GM18861 (cell line): ENCODE data around the gene DDX23.

ENCODE experiments used
- ATAC-seq: cut with Tn5 transposase; IDR thresholded peaks from one replicate; pipeline ENCODE4 v1.9.1; 2021; ENCODE audit not compliant: unreplicated experiment

Gene DDX23

GRCh38 chr12:48800971-48801370 lies 51.0 kb downstream of the DDX23 start:
- ATAC-seq = no peak

DNA sequence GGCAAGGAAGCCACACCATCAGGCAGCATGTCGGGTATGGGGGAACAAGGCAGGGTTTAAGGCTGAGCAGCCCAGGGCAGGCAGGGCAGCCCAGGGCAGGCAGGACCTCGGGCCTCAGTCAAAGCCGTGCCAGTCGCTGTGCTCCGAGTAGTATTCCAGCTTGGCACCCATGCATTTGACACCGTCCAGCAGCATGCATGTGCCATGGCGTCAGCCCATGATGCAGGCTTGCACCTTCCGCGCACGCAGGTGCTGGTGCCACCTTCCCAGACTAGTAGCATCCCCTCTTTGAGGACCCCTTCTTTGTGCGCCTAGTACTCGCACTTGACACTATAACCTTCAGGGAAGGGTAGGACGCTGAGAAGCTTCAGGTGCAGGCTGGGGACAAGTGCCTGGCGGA lies 51.5 kb downstream of the DDX23 start:
- ATAC-seq = no peak

DNA sequence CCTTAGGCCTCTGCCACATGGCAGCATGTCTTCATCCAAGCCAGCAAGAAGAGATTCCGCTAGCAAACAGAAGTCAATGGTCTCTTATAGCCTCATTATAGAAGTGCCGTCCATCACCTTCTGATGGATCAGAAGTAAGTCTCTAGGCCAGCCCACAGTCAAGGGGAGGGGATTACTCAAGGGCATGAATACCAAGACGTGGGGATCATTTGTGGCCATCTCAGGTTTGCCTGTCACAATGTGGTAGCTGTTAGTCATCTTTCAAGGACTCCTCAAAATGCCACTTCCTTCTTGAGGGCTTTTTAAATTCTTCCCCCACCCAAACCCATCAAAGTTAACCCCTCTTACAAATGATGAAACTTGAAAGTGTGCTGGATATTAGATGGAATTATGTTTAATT lies 55.0 kb downstream of the DDX23 start:
- no peak for ATAC-seq

DNA sequence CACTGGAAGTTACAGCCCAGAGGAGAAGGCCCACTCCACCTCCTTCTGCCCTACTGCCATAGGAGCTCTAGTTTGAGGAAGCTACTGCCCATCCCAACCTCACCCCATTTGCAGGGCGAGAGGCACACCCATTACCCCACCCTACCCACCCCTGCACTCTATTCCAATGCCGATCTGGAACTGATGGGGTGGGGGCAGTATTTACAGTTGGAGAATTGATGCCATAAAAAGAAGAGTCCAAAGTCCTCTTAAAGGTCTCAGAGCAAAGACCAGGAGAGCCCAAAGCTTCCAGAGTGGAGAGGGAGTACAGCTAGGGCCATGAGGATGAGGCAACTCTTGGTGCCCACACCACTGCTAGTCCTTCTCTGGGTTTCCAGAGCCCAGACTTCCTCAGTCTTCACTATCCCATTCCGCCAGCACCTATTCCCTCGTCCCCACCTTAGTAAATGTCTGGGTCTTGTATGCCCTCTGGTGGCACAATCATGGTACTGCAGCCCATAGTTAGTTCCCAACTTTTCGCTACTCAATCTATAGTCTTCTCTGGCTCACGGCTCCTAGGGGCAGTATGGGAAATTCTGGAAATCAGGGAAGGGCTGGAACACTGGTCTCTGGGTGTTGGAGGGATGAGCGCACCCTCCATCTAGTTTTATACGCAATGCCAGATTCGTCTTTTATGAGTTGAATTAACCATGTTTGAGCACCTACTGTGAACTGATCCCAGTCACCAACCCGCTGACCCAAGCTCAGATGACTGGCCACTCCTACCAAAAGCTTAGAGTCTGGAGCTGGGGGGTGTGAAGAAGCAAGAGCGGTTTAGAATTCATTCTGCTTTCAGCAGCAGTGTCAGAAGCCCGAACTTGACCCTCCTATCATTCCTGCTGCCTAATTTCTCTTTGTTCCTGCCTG lies 56.2 kb downstream of the DDX23 start:
- no peak for ATAC-seq

DNA sequence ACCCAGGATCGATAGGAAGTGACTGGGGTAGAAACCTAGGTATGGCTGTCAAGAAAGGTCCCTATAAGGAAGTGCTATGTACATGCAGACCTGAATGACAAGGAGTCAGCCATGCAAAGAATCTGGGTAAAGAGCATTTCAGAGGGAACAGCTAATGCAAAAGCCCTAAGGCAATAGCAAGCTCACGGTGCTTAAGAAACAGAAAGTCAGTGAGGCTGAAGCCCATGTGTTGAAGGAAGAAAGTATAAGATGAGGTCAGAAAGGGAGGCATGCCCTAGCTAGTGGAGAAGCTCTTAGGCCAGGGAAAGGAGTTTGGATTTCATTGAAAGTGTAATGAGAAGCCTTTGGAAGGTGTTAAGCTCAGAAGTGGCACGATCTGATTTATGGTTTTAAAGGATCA lies 57.1 kb downstream of the DDX23 start:
- no peak for ATAC-seq

GRCh38 chr12:48793696-48794095 lies 58.3 kb downstream of the DDX23 start:
- no peak for ATAC-seq

DNA sequence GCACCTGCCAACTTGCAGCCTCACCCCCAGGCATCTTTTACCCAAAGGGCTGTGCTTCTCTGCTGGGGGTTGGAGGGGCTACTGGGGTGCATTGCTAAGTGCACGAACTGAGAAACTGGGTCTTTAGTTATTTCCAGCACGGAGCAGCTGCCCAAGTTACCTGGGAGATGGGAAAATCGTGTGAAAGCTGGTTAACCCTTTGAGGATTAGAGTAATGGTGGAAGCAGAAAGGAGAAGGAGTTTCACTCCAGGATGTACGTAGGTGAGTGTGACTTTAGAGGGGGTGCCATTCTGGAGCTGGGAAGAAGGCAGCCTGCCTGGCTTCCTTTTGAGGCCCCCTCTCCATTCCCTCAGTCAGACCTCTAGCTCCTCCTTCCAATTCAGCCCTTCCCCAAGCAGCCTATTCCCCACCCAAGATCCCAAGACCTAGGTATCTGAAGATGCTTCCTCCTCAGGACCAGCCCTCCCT lies 62.1 kb downstream of the DDX23 start:
- no peak for ATAC-seq

DNA sequence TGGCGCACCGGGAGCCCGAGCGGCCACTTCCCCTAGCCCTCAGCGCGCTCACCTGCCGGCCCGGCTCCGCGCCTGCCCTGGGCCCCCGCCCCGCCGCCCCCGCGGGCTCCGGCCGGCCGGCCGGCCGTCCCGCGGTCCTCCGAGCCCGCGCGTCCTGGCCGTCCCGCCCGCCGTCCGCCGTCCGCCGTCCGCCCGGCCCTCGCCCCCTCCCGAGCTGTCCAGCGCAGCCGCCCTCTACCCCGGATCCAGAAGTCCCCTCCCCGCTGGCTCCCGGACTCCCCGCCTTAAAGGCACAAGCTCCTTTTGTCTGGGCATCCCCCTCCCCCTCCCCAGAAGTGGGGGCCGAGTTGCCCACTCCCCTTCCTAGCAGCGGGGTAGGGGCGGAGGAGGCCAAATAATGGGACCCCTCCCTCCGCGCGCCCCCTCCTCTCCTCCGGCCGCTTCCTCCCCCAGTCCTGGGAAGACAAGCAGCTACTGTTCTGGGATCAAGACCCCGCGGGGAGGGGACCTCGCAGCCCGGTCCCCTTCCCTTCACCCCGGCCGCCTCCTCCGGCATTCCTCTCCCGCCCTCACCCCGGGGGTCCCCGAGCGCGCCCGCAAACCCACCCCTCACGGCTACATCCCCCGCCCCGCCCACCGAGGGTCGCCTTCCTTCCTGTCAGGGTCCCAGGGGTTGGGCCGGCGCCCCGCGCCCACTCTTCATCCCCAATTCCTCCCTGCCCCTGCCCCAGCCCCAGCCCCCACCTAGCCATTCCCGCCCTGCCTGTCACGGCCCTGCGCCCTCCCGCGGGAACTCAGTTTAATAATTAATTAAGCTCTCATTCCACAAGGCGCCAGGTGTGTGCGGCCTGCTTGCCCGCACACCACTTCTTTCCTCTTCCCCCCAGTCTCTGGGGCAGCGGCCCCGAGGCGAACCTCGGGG lies 62.8 kb downstream of the DDX23 start, which contains the start of gene ADCY6:
Gene ADCY6 (minus strand): TSS at position 236 of the 922 bp plus-strand sequence. CDS start 5,655 bp downstream, outside the sequence.
- no peak for ATAC-seq

GRCh38 chr12:48788524-48788853 lies 63.5 kb downstream of the DDX23 start:
- ATAC-seq = no peak

DNA sequence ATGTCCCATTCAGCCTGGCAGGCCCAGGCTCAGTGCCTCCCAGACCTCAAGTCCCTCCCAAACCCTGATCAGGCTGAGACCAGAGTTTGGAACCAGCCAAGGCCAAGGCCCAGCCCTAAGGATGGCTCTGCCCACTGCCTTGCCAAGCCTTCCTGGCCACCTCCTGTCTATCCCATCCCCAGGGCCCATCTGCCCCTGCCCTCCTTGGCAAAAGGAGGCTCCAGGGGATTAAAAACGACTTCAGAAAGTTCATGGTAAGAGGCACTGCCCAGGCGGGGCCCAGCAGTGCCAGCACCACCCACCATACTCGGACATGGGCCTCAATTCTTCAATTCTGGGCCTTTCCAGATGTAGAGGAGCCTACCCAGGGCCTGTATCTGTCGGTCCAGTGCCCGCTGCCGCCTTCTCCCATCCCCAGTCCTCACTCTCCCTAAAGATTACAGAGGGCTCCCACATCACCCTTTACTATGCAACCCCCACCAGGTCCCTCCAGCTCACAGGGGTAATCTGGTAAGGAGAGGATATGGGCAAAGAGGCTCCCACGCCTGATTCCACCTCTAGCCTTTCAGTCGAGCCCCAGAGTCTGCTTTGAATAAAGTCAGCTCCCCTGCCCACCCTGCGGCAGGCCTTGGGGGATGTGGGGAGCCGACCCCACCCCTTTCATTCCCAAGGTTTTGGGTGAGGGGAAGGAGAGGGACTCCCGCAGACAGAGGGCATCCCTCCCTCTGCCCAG lies 64.0 kb downstream of the DDX23 start:
- no peak for ATAC-seq

GRCh38 chr12:48786591-48787544 lies 65.1 kb downstream of the DDX23 start:
- ATAC-seq = no peak

GRCh38 chr12:48783432-48783831 lies 68.5 kb downstream of the DDX23 start:
- no peak for ATAC-seq

- no peak for ATAC-seq
These were observed 69.2 kb downstream of the DDX23 start for GRCh38 chr12:48782457-48783395.

DNA sequence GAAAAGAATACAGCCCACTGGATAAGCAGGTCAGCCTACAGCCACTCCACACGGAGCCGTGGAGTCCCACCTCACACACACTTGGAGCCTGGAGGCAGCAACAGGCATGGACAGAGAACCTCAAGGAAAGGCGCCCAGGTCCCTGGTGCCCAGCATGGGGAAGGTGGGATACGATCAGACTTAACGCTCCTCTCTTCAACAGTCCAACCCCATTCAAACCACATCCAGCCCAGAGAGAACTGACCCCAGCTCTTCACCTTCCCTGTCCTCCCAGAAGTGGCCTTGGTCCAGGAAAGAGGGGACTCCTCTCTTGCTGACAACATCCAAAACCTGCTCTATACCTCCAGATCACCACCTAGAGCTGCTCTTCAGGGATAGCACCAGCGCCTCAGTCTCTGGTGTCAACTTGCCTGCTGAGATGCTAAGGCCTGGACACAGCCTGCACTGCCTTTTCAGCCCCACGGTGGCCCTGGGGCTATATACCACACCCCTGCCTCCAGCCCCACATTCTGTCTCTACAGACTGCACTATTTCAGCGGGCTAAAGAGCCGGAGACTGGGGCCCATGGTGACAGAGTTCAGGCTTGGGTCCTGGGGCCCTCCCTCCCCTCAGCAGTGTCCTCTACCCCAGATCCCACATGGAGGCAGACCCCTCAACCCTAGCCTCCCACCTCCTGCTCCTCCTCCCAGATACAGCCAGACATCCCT lies 70.1 kb downstream of the DDX23 start:
- no peak for ATAC-seq

GRCh38 chr12:48780381-48781025 lies 71.5 kb downstream of the DDX23 start:
- ATAC-seq = no peak

DNA sequence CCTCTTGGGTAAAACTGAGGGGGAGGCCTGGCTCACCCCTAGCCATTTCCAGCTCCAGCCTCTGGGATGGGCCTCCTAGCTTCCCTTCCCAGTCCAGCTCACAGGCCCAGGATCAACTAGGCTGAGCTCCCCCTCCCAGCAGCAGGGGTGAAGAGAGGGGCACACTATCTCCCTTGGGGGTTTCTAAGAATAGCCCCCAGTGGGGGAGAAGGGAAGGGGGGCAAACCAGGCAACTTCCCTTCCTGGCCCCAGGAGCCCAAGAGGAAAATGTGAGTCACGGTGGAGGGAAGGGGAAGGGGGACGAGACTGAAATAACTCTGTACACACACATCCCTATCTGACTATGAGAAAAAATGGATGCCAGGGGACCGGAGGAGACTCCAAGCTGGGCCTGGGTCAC lies 72.1 kb downstream of the DDX23 start:
- ATAC-seq = no peak
